GM23338 (cell line): ENCODE measurements around the gene DUSP18. TPM values are rescaled to one million over a fixed set of nuclear protein-coding genes. Genes with fewer than 3 reads are reported as not detected.

Source experiments
- ATAC-seq: fragments of 200-7000 bp; cut with Tn5 transposase; 3 replicates; pipeline ENCODE4 v1.9.1; 2020
- DNase-seq: peaks from one replicate; pipeline ENCODE4 v3.0.0-alpha.2; 2015; ENCODE audit warnings: low spot score
- H2AFZ ChIP-seq: fragments of 200-600 bp; sonication (generic); 2 replicates; pipeline ENCODE4 v1.8.0; 2016; ENCODE audit warnings: antibody characterized with exemption, mild to moderate bottlenecking, moderate library complexity
- H3F3A ChIP-seq: fragments of 200-600 bp; sonication (generic); replicated peaks from 2 replicates; pipeline ENCODE4 v1.8.0; 2017; ENCODE audit warnings: antibody characterized with exemption, mixed run types, low read depth
- H3K27ac ChIP-seq: fragments of 200-600 bp; sonication (generic); 2 replicates; pipeline ENCODE4 v1.6.1; 2016; ENCODE audit warnings: low read depth
- H3K27me3 ChIP-seq: fragments of 200-600 bp; sonication (generic); 2 replicates; pipeline ENCODE4 v1.8.0; 2016; ENCODE audit warnings: mild to moderate bottlenecking, mixed run types, moderate library complexity; ENCODE audit not compliant: insufficient read depth
- H3K36me3 ChIP-seq: fragments of 200-600 bp; sonication (generic); 2 replicates; pipeline ENCODE4 v1.8.0; 2016; ENCODE audit warnings: mild to moderate bottlenecking; ENCODE audit not compliant: insufficient read depth
- H3K4me1 ChIP-seq: fragments of 200-600 bp; sonication (generic); 2 replicates; pipeline ENCODE4 v1.8.0; 2016; ENCODE audit warnings: mild to moderate bottlenecking, moderate library complexity; ENCODE audit not compliant: insufficient read depth
- H3K4me2 ChIP-seq: fragments of 200-600 bp; sonication (generic); 2 replicates; pipeline ENCODE4 v1.7.1; 2017; ENCODE audit warnings: mixed run types
- H3K4me3 ChIP-seq: fragments of 200-600 bp; sonication (generic); 2 replicates; pipeline ENCODE4 v1.6.1; 2016; ENCODE audit warnings: mixed run types
- H3K79me2 ChIP-seq: fragments of 200-600 bp; sonication (generic); replicated peaks from 2 replicates; pipeline ENCODE4 v1.8.0; 2017; ENCODE audit warnings: mild to moderate bottlenecking; ENCODE audit not compliant: insufficient read depth
- H3K9me2 ChIP-seq: fragments of 200-600 bp; sonication (generic); 2 replicates; pipeline ENCODE4 v1.8.0; 2017; ENCODE audit not compliant: insufficient read depth
- H4K20me1 ChIP-seq: fragments of 200-600 bp; sonication (generic); replicated peaks from 2 replicates; pipeline ENCODE4 v1.8.0; 2017; ENCODE audit warnings: mild to moderate bottlenecking; ENCODE audit not compliant: insufficient read depth
- H3K27ac Mint-ChIP-seq: 2 replicates; pipeline ENCODE4 v1.8.0; 2020; ENCODE audit warnings: inconsistent platforms, mild to moderate bottlenecking, moderate library complexity, mixed read lengths
- H3K27me3 Mint-ChIP-seq: 3 replicates; pipeline ENCODE4 v1.8.0; 2022; ENCODE audit warnings: low read depth, mild to moderate bottlenecking, moderate library complexity, mixed read lengths, inconsistent platforms; ENCODE audit not compliant: insufficient read depth, poor library complexity
- H3K36me3 Mint-ChIP-seq: 3 replicates; pipeline ENCODE4 v1.8.0; 2021; ENCODE audit warnings: low read depth, mild to moderate bottlenecking, inconsistent platforms, moderate library complexity, mixed read lengths
- H3K4me1 Mint-ChIP-seq: 3 replicates; pipeline ENCODE4 v1.8.0; 2020; ENCODE audit warnings: mild to moderate bottlenecking, inconsistent platforms, mixed read lengths
- H3K4me3 Mint-ChIP-seq: 3 replicates; pipeline ENCODE4 v1.8.0; 2021; ENCODE audit warnings: moderate library complexity, mild to moderate bottlenecking, inconsistent platforms, mixed read lengths
- H3K9me3 Mint-ChIP-seq: 3 replicates; pipeline ENCODE4 v1.8.0; 2020; ENCODE audit warnings: moderate library complexity, mild to moderate bottlenecking, inconsistent platforms, mixed read lengths
- CREB1 ChIP-seq: fragments of 250-450 bp; sonication (Bioruptor Pico); IDR thresholded peaks from 2 replicates; pipeline ENCODE4 v1.5.0; 2020; ENCODE audit warnings: low read depth, mild to moderate bottlenecking, moderate library complexity
- CTCF ChIP-seq, 2 experiments: fragments of 200-600 bp in 1 of 2; sonication (generic) in 1 of 2; conservative IDR thresholded peaks; 2 replicates each; pipeline versions ENCODE4 v1.5.1 to v1.6.1; 2016 to 2017; ENCODE audit warnings: antibody characterized with exemption in 2 of 2, low read depth in 2 of 2, mild to moderate bottlenecking in 2 of 2, moderate library complexity in 1 of 2
- ETS1 ChIP-seq: IDR thresholded peaks from 2 replicates; pipeline ENCODE4 v1.6.1; 2016; ENCODE audit warnings: antibody characterized with exemption
- EZH2 ChIP-seq: fragments of 200-600 bp; sonication (generic); IDR thresholded peaks from one replicate; pipeline ENCODE4 v1.8.0; 2017; ENCODE audit warnings: antibody characterized with exemption, mild to moderate bottlenecking, low read depth; ENCODE audit not compliant: unreplicated experiment
- EZH2phosphoT487 ChIP-seq: fragments of 200-600 bp; sonication (generic); IDR thresholded peaks from one replicate; pipeline ENCODE4 v1.8.1; 2018; ENCODE audit warnings: antibody characterized with exemption; ENCODE audit not compliant: unreplicated experiment
- NANOG ChIP-seq: IDR thresholded peaks from 2 replicates; pipeline ENCODE4 v1.6.1; 2016; ENCODE audit warnings: antibody characterized with exemption, borderline replicate concordance
- POLR2AphosphoS5 ChIP-seq: IDR thresholded peaks from 2 replicates; pipeline ENCODE4 v1.6.1; 2016; ENCODE audit warnings: antibody characterized with exemption, low read depth
- REST ChIP-seq: IDR thresholded peaks from one replicate; pipeline ENCODE4 v1.6.1; 2018; ENCODE audit warnings: antibody characterized with exemption; ENCODE audit not compliant: unreplicated experiment
- STAT1 ChIP-seq: IDR thresholded peaks from one replicate; pipeline ENCODE4 v1.6.1; 2016; ENCODE audit warnings: antibody characterized with exemption; ENCODE audit not compliant: unreplicated experiment
- ZNF331 ChIP-seq: fragments of 250-450 bp; sonication (Bioruptor Pico); IDR thresholded peaks from 2 replicates; pipeline ENCODE4 v1.5.0; 2020; ENCODE audit warnings: low read depth, mild to moderate bottlenecking, moderate library complexity
- ZNF462 ChIP-seq: fragments of 250-450 bp; sonication (Bioruptor Pico); IDR thresholded peaks from 2 replicates; pipeline ENCODE4 v1.5.0; 2020; ENCODE audit warnings: mild to moderate bottlenecking, moderate library complexity
- polyA plus RNA-seq: library from polyadenylated mRNA; unstranded; fragments of >200 nt; fragmentation: Nextera tagmentation; extraction: Ambion mirVana; gene quantifications from 2 replicates; pipeline ENCODE4 v1.2.1, GENCODE V29; 2016
- total RNA-seq: library from RNA; depleted of rRNA; stranded (reverse); fragments of >200 nt; shearing (Covaris generic); gene quantifications from 2 replicates; pipeline ENCODE4 v1.2.3, GENCODE V29; 2014

The DUSP18 gene
- total and polyA plus RNA-seq, 2 experiments from 2014 or later, result 2.2 to 2.7 TPM

- DNase-seq (no peak), ATAC-seq (no peak)
- TF ChIP-seq ZNF462 (CRISPR knock-in tag) (no peak), EZH2 (no peak), EZH2phosphoT487 (no peak), NANOG (no peak), ETS1 (no peak), ZNF331 (no peak), STAT1 (no peak), REST (no peak), CTCF (conservative IDR thresholded peaks at IDR 0.05; ENCODE audit: low read depth in 2 of 2) (no peak), POLR2AphosphoS5 (no peak), CREB1 (CRISPR knock-in tag) (no peak)
- no peak overlapping the region for H3K27ac ChIP-seq
- H3K79me2 ChIP-seq, result no peaks in the 10 kb centered on the region
- no peaks in the 10 kb centered on the region for H3K9me2 ChIP-seq
- no peaks in the 10 kb centered on the region for H3F3A ChIP-seq
- no peaks in the 10 kb centered on the region for H3K4me1 ChIP-seq
- Mint-ChIP-seq H3K4me3 (no peak overlapping the region), H3K27ac (no peak overlapping the region), H3K9me3 (no peaks in the 10 kb centered on the region; the same call in 2 of the 3 replicates), H3K27me3 (peaks cover 13% of the 10 kb centered on the region), H3K36me3 (0 out of 3 replicates have a peak, but pooled peaks cover under 1% of the 10 kb centered on the region), H3K4me1 (peaks cover 5% of the 10 kb centered on the region; the same call in 2 of the 3 replicates)
- H2AFZ ChIP-seq, result no peak overlapping the region
- no peaks in the 10 kb centered on the region for H4K20me1 ChIP-seq
- H3K36me3 ChIP-seq, result no peaks in the 10 kb centered on the region; the same call in 1 of the 2 replicates
- no peaks in the 10 kb centered on the region for H3K27me3 ChIP-seq
- no peak overlapping the region for H3K4me2 ChIP-seq
- no peak overlapping the region for H3K4me3 ChIP-seq
These were observed 18.2 kb downstream of the DUSP18 start for GRCh38 chr22:30649430-30650007.
